GM21423 (cell line): ENCODE measurements around the gene WDR62.

Source experiments
- ATAC-seq: cut with Tn5 transposase; IDR thresholded peaks from one replicate; pipeline ENCODE4 v1.9.1; 2021; ENCODE audit warnings: mild to moderate bottlenecking, moderate library complexity; ENCODE audit not compliant: unreplicated experiment

The WDR62 gene

GRCh38 chr19:36054733-36055686 is at the start of gene WDR62:
TSS of gene WDR62 (plus strand) at chr19:36054897. CDS start at chr19:36054972, 75 bp downstream.
- peak; percentile 64 for ATAC-seq

GRCh38 chr19:36006955-36007354 is 47.7 kb upstream of the WDR62 start:
- ATAC-seq = no peak

GRCh38 chr19:36008336-36008978 is 46.2 kb upstream of the WDR62 start, which contains the start of gene SYNE4:
TSS of gene SYNE4 (minus strand) at chr19:36008813. CDS start at chr19:36008681, 132 bp downstream.
- no peak for ATAC-seq

GRCh38 chr19:36009220-36009619 is 45.5 kb upstream of the WDR62 start:
- no peak for ATAC-seq

GRCh38 chr19:36009633-36010379 is 44.9 kb upstream of the WDR62 start:
- ATAC-seq = no peak

- no peak for ATAC-seq
Observed at GRCh38 chr19:36010402-36010801, 44.3 kb upstream of the WDR62 start.

- no peak for ATAC-seq
Observed at GRCh38 chr19:36013280-36014011, 41.3 kb upstream of the WDR62 start.

GRCh38 chr19:36014012-36014924 is 40.4 kb upstream of the WDR62 start, which contains the start of gene ALKBH6:
TSS of gene ALKBH6 (minus strand) at chr19:36014213. CDS start at chr19:36013397, 816 bp downstream.
- ATAC-seq = peak; percentile 93

GRCh38 chr19:36019061-36019670 is 35.5 kb upstream of the WDR62 start:
- ATAC-seq = no peak

- ATAC-seq = no peak
Observed at GRCh38 chr19:36023432-36023831, 31.3 kb upstream of the WDR62 start.

- ATAC-seq = no peak
Observed at GRCh38 chr19:36025541-36025940, 29.2 kb upstream of the WDR62 start.

- ATAC-seq = no peak
Observed at GRCh38 chr19:36026091-36026876, 28.4 kb upstream of the WDR62 start.

- no peak for ATAC-seq
Observed at GRCh38 chr19:36027696-36028095, 27.0 kb upstream of the WDR62 start.

GRCh38 chr19:36028313-36029041 is 26.2 kb upstream of the WDR62 start:
- no peak for ATAC-seq

- ATAC-seq = no peak
Observed at GRCh38 chr19:36030264-36031148, 24.2 kb upstream of the WDR62 start.

- no peak for ATAC-seq
Observed at GRCh38 chr19:36031308-36031707, 23.4 kb upstream of the WDR62 start.
